Left kidney (tissue), 2 donors: ENCODE measurements around the gene DLEC1. TPM values are rescaled to one million over a fixed set of nuclear protein-coding genes. Genes with fewer than 3 reads are reported as not detected.

Experiments used
- DNase-seq: peaks from one replicate; pipeline ENCODE4 v3.0.0-alpha.2; 2013
- polyA plus RNA-seq: library from polyadenylated mRNA; unstranded; fragments of 120-200 nt; gene quantifications from one replicate; pipeline ENCODE4 v1.2.1, GENCODE V29; 2013; ENCODE audit not compliant: insufficient read length

DLEC1 gene
- polyA plus RNA-seq, 1 donor: 2.0 TPM

DNA sequence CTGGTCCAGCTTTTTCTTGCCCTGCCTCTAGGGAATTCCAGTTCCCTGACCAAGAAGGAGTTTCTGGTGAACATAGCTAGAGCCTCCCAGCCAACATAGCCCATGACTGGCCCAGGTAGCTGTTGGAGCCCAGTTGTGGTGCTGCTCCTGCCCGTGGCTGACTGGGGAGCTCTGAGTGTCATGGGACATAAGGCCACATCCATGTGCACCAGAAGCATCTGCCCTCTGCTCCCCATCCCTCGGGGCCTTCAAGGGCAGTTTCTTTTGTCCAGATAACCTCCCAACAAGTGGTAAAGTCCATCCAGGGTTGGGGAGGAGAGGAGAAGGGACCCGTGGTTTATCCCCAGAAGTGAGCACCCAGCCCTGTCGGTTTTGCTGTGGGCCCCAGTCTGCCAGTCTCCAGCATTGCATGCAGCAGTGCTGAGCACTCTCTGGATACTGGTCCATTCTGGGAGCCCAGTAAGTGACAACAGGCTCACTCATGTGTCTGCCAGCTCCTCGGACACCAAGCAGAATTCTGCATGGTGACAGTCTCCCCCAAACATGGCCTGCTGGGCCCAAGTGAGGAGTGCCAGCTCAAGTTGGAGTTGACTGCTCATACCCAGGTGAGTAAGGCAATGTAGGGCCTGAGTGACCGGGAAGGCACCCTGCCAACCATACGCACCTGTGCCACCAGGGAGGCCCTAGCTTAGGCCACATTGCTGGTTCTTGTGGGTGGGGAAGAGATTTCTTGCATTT, 69.1 kb downstream of the DLEC1 start:
- DNase-seq: no peak

DNA sequence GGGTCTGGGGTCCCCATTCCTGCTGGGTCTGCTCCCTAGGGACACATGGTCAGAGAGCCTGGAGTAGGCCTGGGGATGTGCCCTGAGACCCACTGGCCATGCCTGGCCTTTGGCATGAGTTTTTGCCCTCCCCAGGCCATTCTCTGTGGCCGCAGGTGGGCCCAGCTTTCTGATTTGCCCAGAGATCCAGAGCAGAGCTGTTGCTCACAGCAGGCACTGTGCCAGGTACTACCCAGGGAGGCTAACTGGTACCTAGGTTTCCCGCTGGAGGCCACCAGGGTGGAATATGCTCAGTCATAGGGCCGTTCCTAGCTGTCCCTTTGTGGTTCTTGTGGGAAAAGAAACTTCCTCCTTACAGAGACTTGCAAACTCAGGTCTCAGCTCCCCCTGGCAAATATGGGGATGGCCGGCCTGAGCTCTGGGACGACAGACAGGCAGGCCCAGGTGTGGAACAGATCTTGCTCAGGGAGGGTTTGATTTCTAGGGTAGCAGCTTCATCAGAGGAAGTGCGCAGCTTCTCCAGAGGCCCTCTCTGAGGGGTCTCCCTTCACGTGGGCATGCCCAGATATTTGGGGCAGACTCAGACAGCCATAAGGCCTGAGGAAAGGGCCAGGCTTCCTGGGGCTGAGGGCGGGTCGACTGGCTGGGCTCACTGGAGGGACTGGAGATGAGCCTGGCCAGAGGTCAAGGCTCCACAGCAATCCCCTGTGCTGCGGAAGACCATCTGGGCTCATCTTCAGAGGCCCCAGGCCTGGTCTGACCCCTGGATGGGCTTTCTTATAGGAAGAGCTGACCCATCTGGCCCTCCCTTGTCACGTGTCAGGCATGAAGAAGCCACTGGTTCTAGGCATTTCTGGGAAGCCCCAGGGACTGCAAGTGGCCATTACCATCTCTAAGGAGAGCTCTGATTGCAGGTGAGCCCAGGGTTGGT, 69.9 kb downstream of the DLEC1 start:
- no peak for DNase-seq

DNA sequence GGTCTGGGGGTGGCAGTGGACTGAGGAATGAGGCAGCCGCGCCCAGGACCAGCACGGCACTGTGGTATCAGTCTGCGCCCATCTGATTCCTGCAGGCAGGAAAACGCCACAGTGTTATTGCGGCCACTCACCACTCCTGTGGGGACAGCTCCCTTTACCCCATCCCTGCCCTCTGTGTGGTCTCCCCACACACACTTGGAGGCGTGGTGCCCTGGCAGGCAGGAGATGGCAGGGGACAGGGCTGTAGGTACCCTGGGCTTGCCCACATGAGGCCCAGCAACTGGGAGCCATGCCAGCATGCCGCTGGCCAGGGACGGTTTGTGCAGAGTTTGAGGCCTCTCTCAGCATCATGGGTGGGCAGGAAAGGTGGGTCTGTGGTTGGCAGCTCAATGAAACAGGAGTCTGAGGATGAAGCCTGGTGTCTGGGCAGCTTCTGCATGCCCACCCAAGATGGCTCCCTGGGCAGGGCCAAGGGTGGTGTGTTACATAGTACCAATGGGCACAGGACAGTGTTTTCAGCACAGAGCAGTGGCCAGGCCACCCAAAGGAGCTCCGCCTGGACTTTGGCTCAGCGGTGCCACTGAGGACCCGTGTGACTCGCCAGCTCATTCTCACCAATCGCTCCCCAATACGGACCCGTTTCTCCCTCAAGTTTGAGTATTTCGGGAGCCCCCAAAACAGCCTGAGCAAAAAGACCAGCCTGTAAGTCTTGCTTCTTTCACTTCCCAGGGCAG, 70.7 kb downstream of the DLEC1 start:
- no peak for DNase-seq

DNA sequence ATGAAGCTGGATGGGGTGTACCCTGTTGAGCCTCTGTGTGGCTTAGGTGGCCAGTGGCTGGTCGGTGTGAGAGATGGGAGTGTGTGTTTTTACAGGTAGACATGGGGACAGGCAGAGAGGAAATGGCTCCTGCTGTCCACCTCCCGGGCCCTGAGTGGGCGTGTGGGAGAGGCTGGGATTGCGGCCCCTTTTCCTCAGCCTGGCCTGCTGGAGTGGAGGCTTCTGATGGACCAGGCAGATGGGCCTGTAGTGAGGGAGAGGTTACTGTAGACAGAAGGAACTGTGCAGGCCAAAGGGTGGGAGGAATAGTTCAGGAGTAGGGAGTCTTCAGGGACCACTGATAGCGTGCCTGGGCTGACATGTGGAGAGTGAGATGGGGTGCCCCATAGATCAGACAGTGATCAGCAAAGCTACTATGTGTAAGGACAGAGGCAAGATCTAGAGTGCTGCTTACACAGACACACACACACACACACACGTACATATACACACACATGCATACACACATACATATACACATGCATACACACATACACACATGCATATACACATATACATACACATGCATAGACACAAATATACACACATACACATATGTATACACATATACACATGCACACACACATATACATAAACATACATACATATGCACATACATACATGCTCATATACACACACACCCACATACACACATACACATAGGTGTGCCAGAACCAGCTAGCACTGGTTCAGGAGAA, 71.5 kb downstream of the DLEC1 start:
- DNase-seq: no peak

- no peak for DNase-seq
These were observed 72.2 kb downstream of the DLEC1 start for GRCh38 chr3:38111201-38111600.

DNA sequence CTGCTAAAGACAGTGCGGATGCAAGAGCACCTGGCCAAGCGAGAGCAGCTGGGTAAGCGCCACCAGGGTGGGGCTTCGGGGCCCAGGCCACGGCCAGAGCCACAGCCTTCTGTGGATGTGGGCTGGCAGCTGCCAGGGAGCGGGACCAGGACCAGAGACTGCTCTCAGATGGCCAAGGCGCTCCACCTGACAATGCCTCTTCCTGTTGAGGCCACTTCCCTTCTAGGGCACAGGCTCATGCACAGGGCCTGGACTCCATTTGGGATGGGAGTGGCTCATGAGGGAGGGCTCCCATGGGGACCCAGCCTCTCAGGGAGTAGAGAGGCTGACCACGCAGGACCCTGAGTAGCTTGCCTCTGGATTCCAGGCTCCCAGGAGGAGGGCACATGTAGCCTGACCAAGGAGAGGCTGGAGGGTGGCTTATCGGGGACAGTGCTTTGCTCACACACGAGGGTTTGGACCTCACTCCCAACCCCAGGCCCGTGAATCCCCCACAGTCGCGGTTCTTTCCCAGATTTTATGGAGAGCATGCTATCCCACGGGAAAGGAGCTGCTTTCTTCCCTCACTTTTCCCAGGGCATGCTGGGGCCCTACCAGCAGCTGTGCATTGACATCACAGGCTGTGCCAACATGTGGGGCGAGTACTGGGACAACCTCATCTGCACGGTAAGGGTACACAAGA, 72.8 kb downstream of the DLEC1 start:
- no peak for DNase-seq

DNA sequence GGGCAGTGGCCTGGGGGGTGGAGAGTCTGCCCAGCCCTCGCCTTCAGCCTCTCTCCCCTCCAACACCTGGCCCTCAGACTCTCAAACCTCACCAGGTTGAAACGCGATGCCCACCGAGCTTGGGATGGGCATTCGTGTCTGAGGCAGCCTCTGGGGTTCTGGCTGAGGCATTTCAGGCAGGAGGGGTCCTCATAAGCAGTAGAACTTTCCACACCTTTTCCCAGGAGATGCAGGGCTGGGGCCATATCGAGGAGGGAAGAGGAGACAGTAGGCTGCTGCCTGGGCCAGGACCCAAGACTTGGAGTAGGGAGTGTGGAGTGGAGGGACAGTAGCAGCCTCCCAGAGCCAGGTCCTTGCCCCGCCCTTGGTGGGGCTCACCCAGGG, 73.4 kb downstream of the DLEC1 start:
- DNase-seq: no peak

- DNase-seq: no peak
These were observed 75.3 kb downstream of the DLEC1 start for GRCh38 chr3:38114052-38114874.

- no peak for DNase-seq
These were observed 76.1 kb downstream of the DLEC1 start for GRCh38 chr3:38114875-38115644.

DNA sequence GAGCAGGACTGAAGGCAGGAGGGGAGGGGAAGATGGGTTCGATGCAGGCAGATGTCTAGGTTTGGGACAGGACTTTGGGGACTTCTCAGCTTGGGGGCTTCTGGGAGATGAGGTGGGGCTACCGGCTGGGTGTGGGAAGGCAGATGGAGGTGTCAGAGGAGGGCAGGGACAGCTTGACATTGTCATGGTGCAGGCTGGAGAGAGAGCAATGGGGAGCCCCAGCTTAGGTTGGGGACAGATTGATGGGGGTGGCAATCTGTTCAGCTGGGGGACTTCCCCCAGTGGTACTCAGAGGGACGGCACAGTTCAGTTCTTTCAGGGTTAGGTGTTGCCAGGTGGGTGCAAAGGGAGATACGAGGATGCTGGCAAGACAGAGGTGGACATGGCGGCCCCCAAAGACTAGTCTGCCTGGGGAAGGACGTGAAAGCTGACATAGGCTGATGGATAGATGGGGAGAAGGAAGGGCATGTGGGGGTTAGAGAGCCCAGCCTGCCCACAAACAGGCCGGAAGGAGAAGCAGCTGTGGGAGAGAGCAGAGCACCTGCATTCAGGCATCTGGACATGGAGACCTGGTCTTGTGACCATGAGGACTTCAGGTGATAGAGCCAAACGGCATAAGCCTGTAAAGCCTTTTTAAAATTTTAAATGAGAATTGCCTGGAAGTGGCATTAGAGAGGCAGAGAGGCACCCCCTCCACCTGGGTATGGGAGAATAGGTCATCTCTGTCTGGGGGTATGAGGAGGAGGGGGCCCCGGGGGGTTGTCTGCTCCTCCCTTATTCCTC, 76.8 kb downstream of the DLEC1 start:
- DNase-seq: no peak

DNA sequence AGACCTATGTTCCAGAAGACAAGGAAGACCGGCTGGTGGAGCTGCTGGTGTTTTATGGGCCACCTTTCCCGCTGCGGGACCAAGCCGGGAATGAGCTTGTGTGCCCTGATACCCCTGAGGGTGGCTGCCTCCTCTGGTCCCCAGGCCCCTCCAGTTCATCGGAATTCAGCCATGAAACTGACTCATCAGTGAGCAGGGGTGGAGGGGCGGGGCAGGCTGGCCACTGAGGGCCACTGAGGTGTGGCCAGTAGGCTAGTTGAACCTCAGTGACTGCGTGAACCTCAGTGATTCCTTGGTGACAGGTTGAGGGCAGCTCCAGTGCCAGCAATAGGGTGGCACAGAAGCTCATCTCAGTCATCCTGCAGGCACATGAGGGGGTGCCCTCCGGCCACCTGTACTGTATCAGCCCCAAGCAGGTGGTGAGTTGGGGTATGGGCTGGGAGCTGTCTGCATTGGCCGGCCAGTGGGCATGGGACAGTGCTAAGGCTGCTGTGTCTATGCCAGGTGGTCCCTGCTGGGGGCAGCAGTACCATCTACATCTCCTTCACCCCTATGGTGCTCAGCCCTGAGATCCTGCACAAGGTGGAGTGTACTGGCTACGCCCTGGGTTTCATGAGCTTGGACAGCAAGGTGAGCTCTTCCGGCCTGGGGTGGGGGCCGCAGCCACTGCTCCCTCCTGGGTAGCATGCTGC, 77.6 kb downstream of the DLEC1 start:
- DNase-seq: no peak

DNA sequence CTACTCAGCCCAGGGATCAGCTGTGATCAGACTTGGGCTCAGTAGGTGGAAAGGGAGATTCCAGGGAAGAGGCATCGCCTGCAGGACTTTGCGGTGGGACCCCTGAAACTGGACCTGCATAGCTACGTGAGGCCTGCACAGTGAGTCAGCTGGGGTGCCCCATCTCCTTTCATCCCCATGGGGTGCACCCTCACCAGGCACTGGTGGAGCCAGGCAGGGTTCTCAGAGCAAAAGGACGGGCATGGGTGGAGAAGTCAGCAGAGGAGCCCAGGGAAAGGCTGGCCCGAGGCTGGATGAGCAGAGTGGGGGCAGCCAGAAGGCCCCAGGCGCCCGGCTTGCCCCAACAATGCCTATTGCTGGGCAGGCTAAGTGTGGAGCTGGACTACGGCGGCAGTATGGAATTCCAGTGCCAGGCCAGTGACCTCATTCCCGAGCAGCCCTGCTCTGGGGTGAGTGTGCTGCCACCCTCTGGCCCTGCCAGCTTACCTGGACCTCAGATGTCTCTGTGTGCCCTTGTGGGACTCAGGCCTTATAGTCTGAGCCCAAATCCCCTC, 78.2 kb downstream of the DLEC1 start:
- no peak for DNase-seq

GRCh38 chr3:38117748-38118420, 78.9 kb downstream of the DLEC1 start:
- peak; percentile 4 for DNase-seq

GRCh38 chr3:38118421-38119247, 79.6 kb downstream of the DLEC1 start:
- DNase-seq: no peak

- no peak for DNase-seq
These were observed 80.2 kb downstream of the DLEC1 start for GRCh38 chr3:38119248-38119544.
